D721Med (cell line): ENCODE data around the gene JPT1.
"Not testable (repeated sequence)": the region's sequence is repeated elsewhere in the genome, so short reads cannot be mapped to it uniquely, and the experiment has no call there.

Source experiments
- DNase-seq: peaks from one replicate; pipeline ENCODE4 v3.0.0; 2011; ENCODE audit warnings: low spot score; ENCODE audit not compliant: insufficient read length
- FAIRE-seq: peaks from 2 replicates; lab custom pipeline; 2011; peaks lifted over from hg19 to GRCh38; lab: Jason Lieb, UNC
- CTCF ChIP-seq: IDR thresholded peaks from 2 replicates; pipeline ENCODE4 v1.5.1; 2012; ENCODE audit warnings: mild to moderate bottlenecking, control low read depth; ENCODE audit not compliant: insufficient read depth; ENCODE audit errors: missing control alignments

JPT1 gene

GRCh38 chr17:75144816-75145512 is 9.3 kb downstream of the JPT1 start:
- DNase-seq (no peak), FAIRE-seq (no peak)
- no peak for TF ChIP-seq CTCF

GRCh38 chr17:75142236-75142971 is 11.9 kb downstream of the JPT1 start:
- no peak for DNase-seq
- no peak for TF ChIP-seq CTCF
- no peak for FAIRE-seq

GRCh38 chr17:75138519-75138918 is 15.8 kb downstream of the JPT1 start:
- no peak for FAIRE-seq
- no peak for DNase-seq
- TF ChIP-seq CTCF = no peak

GRCh38 chr17:75137762-75138161 is 16.6 kb downstream of the JPT1 start:
- FAIRE-seq = not testable (repeated sequence)

GRCh38 chr17:75135946-75136345 is 18.4 kb downstream of the JPT1 start:
- no peak for TF ChIP-seq CTCF

More at GRCh38 chr17:75137762-75138161, 16.6 kb downstream of the JPT1 start:
- DNase-seq = not testable (repeated sequence)

GRCh38 chr17:75135452-75135851 is 18.9 kb downstream of the JPT1 start:
- DNase-seq (no peak), FAIRE-seq (no peak)
- no peak for TF ChIP-seq CTCF

More at GRCh38 chr17:75135946-75136345, 18.4 kb downstream of the JPT1 start:
- DNase-seq (no peak), FAIRE-seq (no peak)

GRCh38 chr17:75133607-75134347 is 20.5 kb downstream of the JPT1 start:
- DNase-seq, FAIRE-seq: not testable (repeated sequence)
